ENCODE data around the gene DHRS2.

DNA sequence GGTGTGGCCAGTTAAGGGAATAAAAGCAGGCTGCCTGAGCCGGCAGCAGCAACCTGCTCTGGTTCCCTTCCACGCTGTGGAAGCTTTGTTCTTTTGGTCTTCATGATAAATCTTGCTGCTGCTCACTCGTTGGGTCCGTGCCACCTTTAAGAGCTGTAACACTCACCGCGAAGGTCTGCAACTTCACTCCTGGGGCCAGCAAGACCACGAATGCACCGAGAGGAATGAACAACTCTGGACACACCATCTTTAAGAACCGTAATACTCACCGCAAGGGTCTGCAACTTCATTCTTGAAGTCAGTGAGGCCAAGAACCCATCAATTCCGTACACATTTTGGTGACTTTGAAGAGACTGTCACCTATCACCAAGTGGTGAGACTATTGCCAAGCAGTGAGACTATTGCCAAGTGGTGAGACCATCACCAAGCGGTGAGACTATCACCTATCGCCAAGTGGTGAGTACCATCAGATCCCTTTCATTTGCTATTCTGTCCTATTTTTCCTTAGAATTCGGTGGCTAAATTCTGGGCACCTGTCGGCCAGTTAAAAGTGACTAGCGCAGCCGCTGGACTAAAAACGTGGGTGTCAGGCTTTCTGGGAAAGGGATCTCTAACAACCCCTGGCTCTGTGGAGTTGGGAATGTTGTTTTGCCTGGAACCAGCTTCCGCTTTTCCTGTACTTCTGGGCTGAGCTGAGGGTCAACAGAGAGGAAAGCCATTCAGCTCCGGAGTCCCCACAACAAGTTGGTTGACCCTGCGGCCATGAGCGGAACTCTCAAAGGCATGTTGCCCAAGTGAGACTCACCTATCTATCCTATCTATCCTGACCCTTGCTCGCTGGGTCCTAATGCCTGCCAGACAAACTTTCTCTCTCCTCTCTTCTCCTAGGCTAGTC, at the start of gene DHRS2:
- TF ChIP-seq, protein P1, sequence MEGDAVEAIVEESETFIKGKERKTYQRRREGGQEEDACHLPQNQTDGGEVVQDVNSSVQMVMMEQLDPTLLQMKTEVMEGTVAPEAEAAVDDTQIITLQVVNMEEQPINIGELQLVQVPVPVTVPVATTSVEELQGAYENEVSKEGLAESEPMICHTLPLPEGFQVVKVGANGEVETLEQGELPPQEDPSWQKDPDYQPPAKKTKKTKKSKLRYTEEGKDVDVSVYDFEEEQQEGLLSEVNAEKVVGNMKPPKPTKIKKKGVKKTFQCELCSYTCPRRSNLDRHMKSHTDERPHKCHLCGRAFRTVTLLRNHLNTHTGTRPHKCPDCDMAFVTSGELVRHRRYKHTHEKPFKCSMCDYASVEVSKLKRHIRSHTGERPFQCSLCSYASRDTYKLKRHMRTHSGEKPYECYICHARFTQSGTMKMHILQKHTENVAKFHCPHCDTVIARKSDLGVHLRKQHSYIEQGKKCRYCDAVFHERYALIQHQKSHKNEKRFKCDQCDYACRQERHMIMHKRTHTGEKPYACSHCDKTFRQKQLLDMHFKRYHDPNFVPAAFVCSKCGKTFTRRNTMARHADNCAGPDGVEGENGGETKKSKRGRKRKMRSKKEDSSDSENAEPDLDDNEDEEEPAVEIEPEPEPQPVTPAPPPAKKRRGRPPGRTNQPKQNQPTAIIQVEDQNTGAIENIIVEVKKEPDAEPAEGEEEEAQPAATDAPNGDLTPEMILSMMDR (conservative IDR thresholded peaks at IDR 0.05; ENCODE audit: low read depth, low read length): no peak
- no peak for TF ChIP-seq RAD21 (IDR thresholded peaks at IDR 0.05; ENCODE audit: low read length)
- TF ChIP-seq BHLHE40 (IDR thresholded peaks at IDR 0.05; ENCODE audit: low read depth, low read length): no peak
- no peak for TF ChIP-seq MAZ (IDR thresholded peaks at IDR 0.05; ENCODE audit: borderline replicate concordance, low read depth, low read length)
